HG02763 (cell line): ENCODE data around the gene KCNK10.

Source experiments
- ATAC-seq: cut with Tn5 transposase; IDR thresholded peaks from one replicate; pipeline ENCODE4 v1.9.1; 2021; ENCODE audit warnings: mild to moderate bottlenecking, moderate library complexity; ENCODE audit not compliant: unreplicated experiment

KCNK10 gene

DNA sequence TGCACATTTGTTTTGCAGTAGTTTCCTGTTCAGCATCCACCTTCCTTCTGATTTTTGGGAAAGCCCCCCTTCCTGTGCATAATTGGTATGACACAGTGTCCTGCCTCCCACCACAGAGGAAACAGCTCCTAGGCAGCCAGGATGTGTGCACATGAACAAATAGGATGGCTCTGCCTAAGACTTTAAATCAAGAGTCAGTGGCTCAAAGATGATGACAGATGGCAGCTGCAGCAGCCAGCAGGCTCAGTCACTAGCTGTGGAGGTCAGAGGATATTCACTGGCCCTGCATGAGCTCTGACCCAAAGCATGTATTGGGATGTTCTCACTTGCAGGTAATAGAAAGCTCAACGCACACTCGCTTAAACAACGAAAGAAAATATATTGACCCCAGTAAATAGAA, 90.3 kb downstream of the KCNK10 start:
- ATAC-seq: no peak

DNA sequence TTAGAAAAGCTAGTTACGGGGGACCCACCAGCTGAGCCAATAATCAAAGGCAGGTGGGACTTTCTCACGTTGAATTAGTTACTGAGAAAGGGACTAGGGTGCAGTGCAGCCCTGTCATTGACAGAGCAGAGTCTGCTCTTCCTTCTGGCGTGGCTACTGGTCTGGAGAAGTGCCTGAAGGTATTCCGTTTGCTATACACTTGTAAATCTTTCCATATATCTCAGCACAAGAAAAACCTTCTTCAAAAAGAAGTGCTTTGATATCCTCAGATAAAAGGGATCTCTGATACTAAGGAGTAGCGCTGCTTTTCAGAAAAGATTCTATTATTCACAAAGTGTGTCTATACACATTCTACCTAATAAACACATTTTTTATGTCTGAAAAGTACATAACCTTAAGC, 91.5 kb downstream of the KCNK10 start:
- ATAC-seq: no peak

DNA sequence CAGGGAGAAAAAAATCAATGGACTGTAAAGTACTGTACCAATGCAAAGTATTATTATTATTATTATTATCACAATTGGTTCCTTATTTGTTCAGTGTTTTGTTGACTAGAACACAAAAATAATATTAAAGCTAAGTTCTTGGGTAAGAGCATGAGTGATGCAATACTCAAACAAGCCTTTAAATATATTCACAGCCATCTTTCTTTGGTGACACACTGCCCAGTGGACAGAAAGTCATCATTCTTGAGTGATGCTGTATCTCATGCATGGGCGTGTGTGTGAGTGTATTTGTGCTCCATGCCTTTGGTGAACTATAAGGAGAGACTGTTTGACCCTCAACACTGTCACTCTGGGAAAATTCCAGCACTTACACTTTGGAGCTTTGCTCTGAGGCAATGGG, 93.6 kb downstream of the KCNK10 start:
- no peak for ATAC-seq

DNA sequence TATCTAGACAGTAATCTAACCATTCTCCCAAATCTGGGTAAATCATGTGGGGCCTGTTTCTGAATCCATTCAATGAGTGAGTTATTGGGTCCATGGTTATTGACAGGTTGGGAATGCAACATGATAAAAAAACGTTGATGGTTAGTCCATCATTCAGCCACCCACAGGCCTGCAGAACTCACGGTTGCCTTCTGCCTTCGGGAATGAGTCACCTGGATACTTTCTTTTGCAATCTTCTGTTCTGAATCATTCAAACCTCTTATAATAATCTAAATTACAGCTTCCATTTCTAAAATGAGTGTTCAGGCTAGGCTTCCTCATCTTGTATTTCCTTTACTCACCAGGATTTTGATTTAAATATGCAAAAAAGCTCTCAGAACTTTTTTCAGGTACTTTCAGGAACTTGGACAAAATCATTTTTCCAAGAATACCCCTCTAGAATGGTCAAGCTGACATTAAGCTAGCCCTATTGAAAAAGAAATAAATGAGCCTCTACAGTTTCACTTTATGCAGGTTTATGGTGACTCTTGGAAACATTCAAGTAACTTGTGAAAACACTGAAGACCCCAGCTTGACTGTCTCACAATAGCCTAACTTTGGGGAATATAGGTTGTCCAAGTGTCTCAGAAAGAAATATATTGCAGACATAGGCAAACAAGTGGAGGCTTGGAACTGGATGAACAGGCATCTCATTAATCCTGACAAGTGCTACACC, 94.4 kb downstream of the KCNK10 start:
- no peak for ATAC-seq

DNA sequence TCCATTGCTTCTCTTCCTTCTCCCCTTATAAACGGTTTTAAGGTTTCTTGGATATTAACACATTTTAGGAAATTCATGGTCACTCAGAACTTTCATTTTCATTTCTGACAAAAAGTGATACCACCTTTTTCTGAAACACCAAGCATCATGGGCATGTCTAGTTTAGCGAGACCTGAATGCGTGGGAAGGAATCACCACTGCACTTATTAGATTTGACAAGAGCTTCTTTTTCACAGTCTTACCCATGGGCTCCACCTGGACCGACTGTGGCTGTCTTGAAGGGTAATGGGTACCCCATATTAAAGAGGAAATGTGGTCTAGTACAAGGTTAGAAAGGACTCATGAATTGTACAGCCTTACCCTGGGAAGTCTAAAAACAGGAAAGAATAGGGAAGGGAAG, 95.4 kb downstream of the KCNK10 start:
- ATAC-seq: no peak

DNA sequence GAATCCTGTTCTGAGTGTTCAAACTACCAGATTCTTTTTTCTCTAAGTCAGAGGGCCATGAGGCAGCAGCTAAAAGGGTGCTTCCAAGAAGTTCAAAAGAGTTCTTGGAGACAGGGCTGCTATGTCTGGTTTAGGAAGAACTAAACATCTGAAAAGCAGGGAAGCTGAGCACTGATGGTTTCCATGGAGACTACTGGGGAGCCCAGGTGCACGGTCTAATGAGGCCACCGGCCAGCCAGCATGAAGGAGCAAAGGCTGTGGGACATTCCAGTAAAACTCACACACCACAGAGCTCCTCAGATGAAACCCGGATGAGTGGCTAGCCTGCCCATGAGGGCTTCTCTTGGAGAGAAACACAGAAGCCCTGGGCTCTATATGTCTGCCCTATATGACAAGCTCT, 97.3 kb downstream of the KCNK10 start:
- no peak for ATAC-seq

DNA sequence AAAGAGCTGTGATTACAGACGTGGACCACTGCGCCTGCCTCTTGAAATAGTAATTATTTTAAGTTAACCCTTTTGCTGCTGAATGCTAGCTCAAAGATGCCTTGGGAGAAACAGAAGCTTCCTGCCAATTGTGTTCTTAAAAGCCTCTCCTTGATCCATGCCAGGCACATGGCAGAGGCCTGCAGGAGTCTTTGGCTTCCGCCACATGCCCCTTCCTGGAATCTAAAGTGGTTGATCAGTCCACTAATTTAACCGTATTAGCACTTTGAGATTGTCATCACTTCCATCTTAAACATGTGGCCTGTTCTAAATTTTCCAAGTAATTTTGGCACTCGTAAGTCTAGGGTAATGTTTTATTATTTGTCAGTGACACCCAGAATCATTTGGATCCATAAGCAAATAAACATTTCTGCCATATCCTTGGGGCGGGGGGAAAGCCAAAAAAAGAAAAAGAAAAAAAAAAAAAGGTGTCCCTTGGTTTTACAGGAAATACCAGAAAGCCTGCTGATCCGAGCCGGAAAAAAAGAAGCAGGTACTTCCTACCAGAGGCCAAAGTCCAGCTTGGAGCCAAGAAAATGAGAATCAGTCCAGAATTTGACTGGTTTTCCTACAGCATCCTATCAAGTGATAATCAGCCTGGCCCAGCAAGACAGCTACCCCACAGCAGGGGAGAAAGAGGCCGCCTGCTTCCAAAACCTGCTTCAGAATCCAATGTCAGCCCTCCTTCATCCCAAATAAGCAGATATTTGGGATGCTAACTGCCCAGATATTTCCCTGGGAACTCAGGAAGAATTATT, 104.8 kb downstream of the KCNK10 start:
- no peak for ATAC-seq

DNA sequence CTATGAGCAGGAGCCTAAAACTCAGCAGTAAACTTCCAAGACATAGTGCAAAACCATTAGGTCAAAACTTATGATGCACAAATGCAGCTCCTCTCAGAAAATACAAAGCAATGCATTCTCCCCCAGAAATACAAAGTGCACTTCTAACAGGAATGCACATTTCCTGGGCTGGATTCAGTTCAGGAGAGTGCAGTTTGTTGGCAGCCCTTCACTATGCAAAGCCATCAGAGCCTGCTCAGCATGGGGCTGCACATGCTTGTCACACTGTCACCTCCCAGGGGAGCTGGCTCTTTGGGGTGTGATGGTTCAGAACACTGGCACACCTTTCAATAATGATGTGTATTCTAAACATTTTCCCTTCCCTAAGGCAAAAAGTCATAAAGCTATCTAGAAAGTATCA, 110.4 kb downstream of the KCNK10 start:
- ATAC-seq: no peak

DNA sequence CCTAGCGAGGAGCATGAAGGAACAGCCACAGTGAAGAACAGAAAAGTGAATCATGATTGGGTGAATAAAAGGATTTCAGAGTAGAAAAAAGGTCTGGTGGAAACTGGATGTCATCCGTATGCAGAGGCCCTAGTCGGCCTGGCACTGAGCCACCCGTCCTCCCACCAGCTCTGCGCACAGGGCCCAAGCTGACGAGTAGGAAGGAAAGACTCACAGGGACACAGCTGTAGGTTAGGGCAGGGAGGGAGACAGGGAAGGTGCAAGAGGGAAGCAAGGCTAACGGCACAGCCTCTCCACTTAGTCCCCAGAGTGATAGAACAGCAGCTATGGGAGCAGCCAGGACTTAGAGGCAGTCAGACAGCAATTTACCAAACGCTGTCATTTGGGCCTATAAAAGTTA, 112.6 kb downstream of the KCNK10 start:
- no peak for ATAC-seq

DNA sequence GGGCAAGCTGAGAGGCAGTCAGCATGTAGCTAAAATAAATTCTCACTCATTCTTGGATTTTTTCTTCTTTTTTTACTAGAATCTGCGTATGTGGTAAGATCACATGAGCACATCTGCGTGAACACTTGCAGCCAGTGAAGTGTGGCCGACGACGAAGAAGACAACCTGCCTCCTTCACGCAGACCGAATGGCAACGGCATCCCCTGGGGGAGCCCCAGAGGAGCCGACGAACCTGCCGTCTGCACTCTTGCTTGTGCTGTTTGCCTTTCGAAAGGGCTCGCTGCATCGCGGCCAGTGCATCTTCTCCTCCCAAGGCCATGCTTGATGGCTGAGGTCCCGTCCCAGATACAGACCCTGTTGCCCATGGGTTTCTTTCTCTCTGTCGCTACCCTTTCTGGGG, 113.8 kb downstream of the KCNK10 start:
- ATAC-seq: no peak

DNA sequence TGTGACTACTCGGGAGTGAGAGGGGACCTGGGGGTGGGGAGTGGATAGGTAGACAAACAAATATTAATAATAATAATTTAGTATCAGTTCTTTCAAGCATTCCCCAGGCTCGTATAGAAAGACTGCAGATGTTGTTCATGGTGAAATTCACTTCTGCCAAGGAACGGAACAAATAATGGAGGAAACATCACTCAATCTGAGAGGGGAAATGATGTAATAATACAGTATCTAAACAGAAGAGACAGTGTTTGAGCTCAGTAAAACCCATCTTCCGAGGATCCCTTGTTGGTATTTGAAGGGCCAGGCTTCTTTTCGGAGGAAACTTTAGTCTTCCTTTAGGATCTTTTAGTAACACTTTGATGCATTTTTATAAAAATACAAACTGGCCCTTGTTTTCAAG, 114.2 kb downstream of the KCNK10 start:
- ATAC-seq: no peak

DNA sequence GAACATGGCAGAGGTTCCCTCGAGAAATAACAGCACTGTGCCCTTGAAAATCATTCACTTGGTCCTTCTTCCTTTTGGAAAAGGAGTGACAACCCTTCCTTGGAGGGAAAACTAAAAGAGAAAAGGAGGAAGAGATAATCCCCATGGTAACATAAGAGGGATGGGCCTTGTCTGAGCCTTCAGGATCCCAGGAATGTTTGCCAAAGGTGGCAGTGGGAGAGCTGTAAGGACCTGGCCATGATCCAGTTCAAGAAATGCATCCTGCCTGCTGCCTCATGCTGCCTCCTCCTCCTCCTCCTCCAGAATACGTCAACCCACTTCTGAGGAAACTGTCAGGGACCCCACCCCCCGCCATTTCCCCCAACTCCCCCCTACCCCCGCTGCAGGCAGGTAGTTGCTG, 118.8 kb downstream of the KCNK10 start:
- ATAC-seq: no peak

DNA sequence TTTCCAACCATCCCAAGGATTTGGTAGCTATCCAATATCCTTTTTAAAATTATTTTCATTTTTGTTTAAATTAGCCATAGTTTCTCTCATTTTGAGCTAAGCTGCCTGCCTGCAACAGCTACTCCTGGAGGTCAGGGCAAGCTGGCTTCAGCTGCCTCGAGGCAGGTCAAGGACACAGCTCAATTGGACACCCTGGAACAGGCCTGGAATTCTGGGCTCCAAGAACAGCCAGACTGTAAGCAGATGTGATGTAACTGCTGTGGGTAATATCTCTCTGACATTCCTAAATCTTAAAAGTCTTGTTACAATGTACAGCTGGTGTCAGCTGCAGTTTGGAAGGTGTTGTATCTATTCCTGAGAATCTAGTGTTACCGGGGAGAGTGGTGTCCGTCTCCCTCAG, 119.8 kb downstream of the KCNK10 start:
- no peak for ATAC-seq

DNA sequence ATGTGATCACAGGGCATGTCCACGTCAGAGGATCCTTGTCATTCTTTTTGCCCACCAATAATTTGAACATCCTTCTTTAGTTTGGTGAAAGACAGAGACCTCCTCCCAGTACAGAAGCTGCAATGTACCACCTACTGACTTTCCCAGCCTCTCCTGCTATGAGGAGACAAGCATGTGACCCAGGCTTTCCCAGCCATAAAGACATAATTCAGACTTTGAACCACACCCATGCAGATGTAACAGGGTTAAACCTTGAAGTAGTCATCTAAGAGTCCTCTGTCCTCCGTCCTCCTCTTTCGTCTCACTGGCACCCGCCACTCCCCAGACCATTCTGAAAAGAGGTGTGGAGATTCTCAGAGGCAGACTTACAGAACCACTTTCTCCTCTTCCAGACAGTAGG, 120.8 kb downstream of the KCNK10 start:
- no peak for ATAC-seq

DNA sequence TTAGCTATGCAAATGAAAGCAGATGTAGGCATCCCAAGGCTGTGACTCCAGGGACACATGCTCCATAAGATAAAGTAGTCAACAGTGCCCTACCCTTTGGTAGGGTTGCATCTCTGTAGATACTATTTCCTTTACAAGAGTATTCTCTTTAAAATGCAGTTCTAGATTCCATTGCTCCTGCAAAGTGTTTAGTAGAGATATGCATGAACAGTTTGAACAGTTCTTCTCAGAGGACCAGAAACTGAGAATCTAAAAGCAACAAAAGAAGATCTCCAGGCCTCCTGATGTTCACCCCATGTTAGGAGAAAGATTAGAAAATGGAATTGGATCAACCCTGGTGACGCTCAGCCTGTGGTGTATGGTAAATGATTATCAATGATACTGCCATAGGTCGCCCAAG, 121.2 kb downstream of the KCNK10 start:
- ATAC-seq: no peak

DNA sequence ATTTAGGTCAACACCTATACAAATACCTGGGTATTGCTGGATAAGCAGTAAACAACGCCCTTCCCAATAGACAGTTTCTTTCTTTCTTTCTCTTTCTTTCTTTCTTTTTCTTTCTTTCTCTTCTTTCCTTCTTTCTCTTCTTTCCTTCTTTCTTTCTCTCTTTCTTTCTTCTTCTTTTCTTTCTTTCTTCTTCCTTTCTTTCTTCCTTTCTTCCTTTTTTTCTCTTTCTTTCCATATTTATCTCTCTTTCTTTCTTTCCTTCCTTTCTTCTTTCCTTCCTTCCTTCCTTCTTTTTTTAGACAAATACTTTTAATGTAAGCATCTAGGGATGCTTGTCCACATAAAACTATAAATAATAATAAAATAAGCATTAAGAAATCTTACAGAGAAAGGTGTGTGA, 123.2 kb downstream of the KCNK10 start:
- no peak for ATAC-seq

DNA sequence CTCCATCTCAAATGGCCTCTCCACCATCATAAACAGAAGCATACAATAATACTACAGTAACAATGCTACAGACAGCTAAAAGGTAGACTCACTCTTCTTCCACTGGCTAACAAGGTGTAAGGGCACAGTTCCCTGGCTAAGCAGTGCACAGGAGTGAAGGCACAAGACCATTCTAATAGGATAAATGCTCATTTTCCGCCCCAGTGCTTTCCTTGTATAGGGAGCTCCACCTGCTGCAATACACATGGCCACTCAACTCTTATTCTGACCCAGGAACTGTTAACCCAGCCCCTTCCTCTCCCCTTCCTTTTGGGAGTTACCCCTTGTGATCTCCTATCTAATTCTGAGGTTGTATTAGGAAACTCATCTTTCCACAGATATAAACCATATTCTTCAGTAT, 124.6 kb downstream of the KCNK10 start:
- ATAC-seq: no peak

DNA sequence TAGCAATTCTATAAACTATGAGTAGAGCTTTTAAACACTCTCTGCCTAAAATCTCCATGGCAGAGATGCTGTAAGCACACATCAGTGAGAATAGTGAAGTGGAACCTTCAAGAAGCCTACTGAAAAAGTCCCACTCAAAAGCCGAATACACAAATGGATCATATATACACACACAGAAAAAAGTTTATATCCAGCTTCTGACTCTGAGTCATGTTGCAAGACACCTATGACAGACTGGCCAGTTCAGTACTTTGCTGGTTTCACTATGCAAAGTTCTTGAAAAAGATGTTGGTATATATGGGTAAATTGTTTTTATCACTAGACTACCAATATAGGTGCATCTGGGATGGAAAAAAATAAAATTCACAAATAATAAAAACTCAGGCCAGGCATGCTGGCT, 126.1 kb downstream of the KCNK10 start:
- no peak for ATAC-seq

DNA sequence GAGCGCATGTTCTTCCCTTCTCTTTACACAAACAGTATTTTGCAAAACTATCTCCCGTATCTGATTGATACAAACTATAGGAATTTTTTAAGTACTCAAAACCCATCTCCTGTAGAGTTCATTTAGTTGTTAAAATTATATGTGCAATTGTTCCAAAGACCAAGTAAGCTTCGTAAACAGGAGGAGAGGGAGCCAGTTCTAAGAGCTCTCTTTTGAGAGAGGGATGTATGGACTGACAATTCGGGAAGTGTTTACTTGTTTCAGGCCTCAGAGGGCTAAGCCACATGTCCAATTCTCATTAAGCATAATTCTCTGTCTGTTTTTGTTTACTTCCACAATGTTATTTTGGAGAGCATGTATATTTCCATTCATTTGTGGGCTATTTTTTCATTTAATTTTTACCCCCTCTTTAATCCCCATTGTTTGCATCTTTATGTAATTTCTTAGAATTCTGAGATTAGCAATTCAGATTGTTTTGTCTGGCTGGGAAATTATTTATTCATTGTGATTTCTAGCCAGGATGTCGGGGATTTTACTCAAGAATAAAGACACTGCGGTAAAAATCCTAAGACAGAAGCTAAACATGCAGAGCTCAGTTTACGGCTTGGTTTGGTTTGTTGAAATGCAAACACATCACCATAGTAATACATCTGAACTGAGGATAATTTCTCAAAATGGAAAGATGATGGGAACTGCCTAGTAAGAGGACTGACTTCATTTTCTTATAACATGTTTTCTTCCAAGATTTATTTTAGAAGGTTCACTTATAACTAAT, 126.8 kb downstream of the KCNK10 start:
- no peak for ATAC-seq

DNA sequence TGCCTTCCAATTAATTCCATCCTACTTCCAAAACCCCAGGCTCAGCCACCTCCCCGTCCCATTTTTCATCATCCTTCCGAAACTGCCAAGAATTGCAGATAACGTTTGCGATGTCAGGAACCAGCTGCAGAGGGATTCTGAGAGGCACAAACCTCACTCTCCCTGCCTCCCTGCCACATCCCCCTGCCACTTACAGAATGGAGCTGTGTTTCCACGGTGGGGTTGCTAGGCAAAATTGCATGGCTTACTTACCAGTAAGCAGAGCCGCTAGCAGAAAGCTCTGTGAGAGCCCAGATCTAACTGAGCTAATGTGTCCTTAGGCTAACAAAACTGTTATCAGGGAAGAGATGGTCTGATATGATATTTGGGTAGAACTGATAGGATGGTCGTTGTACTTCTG, 127.4 kb downstream of the KCNK10 start:
- no peak for ATAC-seq

DNA sequence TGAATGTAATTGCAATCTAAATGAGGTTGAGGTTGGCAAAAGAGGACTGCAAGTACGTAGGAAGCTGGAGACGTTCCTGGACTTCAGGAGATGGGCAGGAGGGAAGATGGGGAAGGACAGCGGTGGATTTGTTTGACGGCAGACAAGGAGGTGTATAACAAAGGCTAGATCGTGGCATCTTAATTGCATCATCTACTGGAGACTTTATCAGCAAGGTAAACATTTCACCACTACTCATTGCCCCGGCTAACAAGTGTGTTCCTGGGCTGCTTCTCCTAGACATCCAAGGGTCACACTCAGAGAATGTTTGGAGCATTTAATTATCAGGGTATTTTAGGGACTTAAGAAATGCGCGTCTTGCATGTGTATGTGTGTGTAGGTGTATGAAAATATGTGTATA, 128.5 kb downstream of the KCNK10 start:
- no peak for ATAC-seq

DNA sequence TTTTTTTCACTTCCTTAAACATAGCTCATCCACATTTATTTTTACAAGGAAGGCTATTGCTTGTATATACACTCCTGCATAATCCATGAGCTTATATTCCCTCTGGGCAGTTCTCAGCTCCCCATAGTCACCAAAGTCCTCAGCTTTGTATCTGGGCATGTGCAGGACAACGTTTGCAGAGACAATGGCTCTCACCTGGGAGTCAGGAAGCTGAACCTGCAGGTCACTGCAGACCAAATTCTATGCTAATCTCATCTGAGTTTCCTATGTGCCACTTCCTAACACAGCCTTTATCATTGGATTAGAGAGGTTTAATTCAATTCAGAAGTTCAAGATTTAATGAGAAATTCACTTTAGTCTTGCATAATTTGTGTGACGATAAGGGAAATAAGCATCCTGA, 131.5 kb downstream of the KCNK10 start:
- ATAC-seq: no peak
